Nephron progenitor cell (in vitro differentiated cells): ENCODE data around the gene PWP2.
"Not testable (repeated sequence)": the region's sequence is repeated elsewhere in the genome, so short reads cannot be mapped to it uniquely, and the experiment has no call there.

Experiments
- DNase-seq: peaks from one replicate; pipeline ENCODE4 v3.0.0; 2021
- H3K27ac Mint-ChIP-seq: 2 replicates; pipeline ENCODE4 v1.8.0; 2021; ENCODE audit warnings: mild to moderate bottlenecking, moderate library complexity, mixed read lengths
- H3K27me3 Mint-ChIP-seq: 2 replicates; pipeline ENCODE4 v1.8.0; 2021; ENCODE audit warnings: mild to moderate bottlenecking, low read depth, mixed read lengths; ENCODE audit not compliant: poor library complexity
- H3K36me3 Mint-ChIP-seq: 2 replicates; pipeline ENCODE4 v1.8.0; 2021; ENCODE audit warnings: low read depth, mixed read lengths
- H3K4me1 Mint-ChIP-seq: 2 replicates; pipeline ENCODE4 v1.8.0; 2021; ENCODE audit warnings: mixed read lengths
- H3K4me3 Mint-ChIP-seq: 2 replicates; pipeline ENCODE4 v1.8.0; 2021; ENCODE audit warnings: mild to moderate bottlenecking, moderate library complexity, mixed read lengths
- H3K9me3 Mint-ChIP-seq: 2 replicates; pipeline ENCODE4 v1.8.0; 2021; ENCODE audit warnings: mild to moderate bottlenecking, moderate library complexity, mixed read lengths
- CTCF ChIP-seq: fragments of 200-600 bp; sonication (generic); IDR thresholded peaks from 2 replicates; pipeline ENCODE4 v1.5.0; 2021; ENCODE audit warnings: antibody characterized with exemption

The PWP2 gene

DNA sequence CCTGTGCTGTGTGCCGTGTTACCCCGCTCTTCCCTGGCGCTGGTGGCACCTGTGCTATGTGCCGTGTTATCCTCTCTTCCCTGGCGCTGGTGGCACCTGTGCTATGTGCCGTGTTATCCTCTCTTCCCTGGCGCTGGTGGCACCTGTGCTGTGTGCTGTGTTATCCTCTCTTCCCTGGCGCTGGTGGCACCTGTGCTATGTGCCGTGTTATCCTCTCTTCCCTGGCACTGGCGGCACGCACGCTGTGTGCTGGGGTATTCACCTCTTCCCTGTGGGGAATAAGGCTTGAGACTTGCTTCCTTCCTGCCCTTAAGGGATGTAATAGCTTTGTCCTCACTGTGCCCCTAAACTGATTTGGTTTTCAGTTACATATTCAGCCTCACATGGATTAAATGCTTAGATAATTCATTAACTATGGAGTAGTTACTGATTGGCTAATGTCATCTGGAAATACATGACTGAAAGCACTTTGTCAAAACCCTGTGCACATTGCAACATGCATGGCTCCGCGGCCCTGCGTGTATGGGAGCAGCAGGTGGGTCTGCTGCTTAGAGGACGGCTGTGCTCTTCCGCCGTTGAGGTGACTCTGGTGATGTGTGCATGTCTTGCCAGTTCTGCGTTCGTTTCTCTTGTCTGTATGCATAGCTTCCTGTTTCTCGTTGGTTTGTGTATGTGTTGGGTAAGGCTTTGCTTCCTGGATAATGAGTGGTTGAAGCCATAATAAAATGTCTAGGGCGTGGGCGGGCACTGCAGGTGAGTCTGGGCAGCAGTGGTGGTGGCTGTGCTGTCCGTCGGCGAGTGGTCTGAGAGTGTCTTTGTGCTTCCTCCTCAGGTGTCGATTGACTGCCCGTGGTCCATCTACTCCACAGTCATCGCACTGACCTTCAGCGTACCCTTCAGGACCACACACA lies 17.9 kb upstream of the PWP2 start:
- no peak for TF ChIP-seq CTCF
- Mint-ChIP-seq H3K27me3 (peaks cover 3% of the 10 kb centered on the region), H3K9me3 (no peaks in the 10 kb centered on the region), H3K27ac (no peak overlapping the region), H3K4me1 (no peaks in the 10 kb centered on the region), H3K4me3 (no peak overlapping the region), H3K36me3 (peaks cover 39% of the 10 kb centered on the region)
- DNase-seq = no peak

DNA sequence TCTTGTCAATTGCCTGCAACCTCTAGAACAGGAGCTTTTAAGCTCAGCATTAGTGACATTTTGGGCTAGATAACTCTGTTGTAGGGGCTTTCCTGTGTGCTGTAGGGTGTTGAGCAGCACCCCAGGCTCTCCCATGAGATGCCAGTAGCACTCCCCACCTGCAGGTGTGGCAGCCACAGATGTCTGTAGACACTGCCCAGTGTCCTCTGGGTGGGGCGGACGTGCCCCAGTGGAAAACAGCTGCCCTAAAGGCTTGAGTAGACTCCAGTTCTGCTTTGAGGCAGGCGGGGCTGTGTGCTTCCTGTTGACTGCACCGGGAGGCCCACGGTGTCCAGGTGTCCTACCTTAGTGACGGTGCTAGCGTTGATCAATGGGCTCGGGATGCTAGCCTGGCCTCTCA lies 16.9 kb upstream of the PWP2 start:
- DNase-seq = no peak
- Mint-ChIP-seq H3K4me3 (no peak overlapping the region), H3K36me3 (peaks cover 38% of the 10 kb centered on the region), H3K27me3 (peaks cover 3% of the 10 kb centered on the region), H3K4me1 (no peaks in the 10 kb centered on the region), H3K9me3 (no peaks in the 10 kb centered on the region), H3K27ac (no peak overlapping the region)
- no peak for TF ChIP-seq CTCF

DNA sequence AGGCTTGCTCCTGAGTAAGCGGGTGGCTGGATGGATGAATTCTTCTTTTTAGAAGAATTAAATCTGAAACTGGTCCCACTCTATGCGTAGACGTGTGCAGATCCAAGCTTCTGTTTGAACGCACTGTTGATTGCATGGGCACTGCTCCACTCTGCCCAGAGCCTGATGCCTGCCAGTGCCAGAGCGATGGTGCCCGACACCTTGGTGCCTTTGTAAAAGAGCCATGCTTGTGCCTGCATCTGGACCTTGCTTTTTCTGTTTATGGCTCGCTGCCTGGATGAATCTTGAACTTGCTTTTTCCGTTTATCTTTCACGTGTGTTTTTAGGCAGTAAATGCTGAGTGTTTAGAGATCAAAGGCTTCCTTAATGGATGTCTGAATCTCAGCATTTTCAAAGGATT lies 15.0 kb upstream of the PWP2 start:
- H3K27ac Mint-ChIP-seq = no peak overlapping the region
- no peaks in the 10 kb centered on the region for H3K9me3 Mint-ChIP-seq
- H3K4me3 Mint-ChIP-seq = no peak overlapping the region
- no peaks in the 10 kb centered on the region for H3K4me1 Mint-ChIP-seq
- DNase-seq = no peak
- peaks cover 3% of the 10 kb centered on the region for H3K27me3 Mint-ChIP-seq
- H3K36me3 Mint-ChIP-seq = peaks cover 38% of the 10 kb centered on the region
- TF ChIP-seq CTCF = no peak

- no peak for TF ChIP-seq CTCF
- H3K27ac Mint-ChIP-seq = no peak overlapping the region
- peaks cover 2% of the 10 kb centered on the region for H3K27me3 Mint-ChIP-seq
- no peaks in the 10 kb centered on the region for H3K4me1 Mint-ChIP-seq
- no peak overlapping the region for H3K4me3 Mint-ChIP-seq
- H3K9me3 Mint-ChIP-seq = no peaks in the 10 kb centered on the region
- H3K36me3 Mint-ChIP-seq = peaks cover 27% of the 10 kb centered on the region
- DNase-seq = no peak
These were observed 13.4 kb upstream of the PWP2 start for GRCh38 chr21:44093761-44094160.

- Mint-ChIP-seq H3K27me3 (no peaks in the 10 kb centered on the region), H3K4me1 (no peaks in the 10 kb centered on the region), H3K9me3 (no peaks in the 10 kb centered on the region), H3K4me3 (no peak overlapping the region), H3K27ac (no peak overlapping the region), H3K36me3 (peaks cover 16% of the 10 kb centered on the region)
- DNase-seq = no peak
- no peak for TF ChIP-seq CTCF
These were observed 12.4 kb upstream of the PWP2 start for GRCh38 chr21:44094832-44095231.

DNA sequence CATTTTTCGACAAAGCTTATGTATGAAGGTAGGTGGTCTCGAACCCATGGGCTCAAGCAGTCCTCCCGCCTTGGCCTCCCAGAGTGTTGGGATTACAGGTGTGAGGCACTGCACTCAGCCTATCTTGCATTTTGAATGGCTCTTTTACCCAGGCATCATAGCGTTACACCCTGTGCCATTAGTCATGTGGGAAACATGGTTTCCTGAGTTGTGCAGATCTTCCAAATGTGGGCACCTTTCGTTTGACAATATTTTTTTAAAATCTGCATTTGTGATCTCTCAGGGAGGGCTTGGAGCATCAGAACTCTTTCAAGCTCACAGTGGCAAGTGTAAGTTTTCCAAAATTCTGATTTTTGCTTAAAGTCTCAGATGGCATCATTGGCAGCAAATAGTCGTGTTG lies 8.7 kb upstream of the PWP2 start:
- H3K4me3 Mint-ChIP-seq, DNase-seq, H3K27ac Mint-ChIP-seq, H3K9me3 Mint-ChIP-seq, H3K27me3 Mint-ChIP-seq, H3K4me1 Mint-ChIP-seq: not testable (repeated sequence)
- H3K36me3 Mint-ChIP-seq = peaks cover 10% of the 10 kb centered on the region

DNA sequence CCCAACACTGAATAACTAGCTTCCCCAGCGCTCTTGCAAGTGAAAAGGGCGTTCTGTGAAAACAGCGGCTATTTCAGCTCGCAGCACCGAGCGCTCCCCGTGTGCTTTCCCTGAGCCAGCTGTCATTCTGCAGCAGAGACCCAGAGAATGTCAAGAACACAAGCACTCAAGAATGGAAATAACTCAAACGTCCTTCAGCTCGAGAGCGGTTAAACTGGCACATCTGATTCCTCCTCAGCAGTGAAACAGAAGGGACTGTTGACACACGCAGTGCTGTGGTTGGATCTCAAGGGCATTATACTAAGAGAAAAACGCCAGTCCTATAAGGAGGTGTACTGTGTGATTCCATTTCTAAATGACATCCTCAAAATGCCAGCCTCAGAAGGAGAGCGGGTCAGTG lies 8.2 kb upstream of the PWP2 start:
- not testable (repeated sequence) for H3K27me3 Mint-ChIP-seq, DNase-seq, H3K9me3 Mint-ChIP-seq, H3K4me1 Mint-ChIP-seq, H3K36me3 Mint-ChIP-seq, H3K4me3 Mint-ChIP-seq, H3K27ac Mint-ChIP-seq

- H3K9me3 Mint-ChIP-seq, H3K36me3 Mint-ChIP-seq, H3K4me3 Mint-ChIP-seq, H3K27me3 Mint-ChIP-seq, DNase-seq, H3K27ac Mint-ChIP-seq, H3K4me1 Mint-ChIP-seq: not testable (repeated sequence)
These were observed 390 bp downstream of the PWP2 start for GRCh38 chr21:44107589-44107988.

DNA sequence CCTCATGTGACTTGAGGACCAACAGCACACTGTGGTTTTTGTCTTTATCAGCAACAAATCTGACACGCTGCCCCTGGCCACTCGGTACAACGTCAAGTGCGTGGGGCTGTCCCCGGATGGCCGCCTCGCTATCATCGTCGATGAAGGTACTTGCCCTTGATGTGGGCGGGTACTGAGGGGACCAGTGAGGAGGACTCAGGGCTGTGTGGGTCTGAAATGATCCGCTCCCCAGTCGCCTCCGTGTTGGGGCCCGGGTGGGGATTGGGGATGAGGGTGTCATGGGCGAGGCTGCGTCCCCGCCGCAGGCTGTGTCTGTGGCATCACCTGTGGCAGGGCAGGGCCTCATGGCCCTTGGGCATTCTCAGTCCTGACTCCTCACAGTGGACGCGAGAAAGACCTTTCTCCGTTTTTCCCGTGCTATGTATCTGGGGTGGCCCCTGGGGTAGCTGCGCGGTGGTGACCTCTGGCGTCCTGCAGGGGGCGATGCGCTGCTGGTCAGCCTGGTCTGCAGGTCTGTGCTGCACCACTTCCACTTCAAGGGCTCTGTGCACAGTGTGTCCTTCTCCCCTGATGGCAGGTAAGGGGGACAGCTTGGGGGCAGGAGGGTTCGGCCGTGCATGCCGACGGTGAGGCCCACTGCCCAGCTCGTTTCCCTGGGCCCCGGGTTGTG lies 6.6 kb downstream of the PWP2 start:
- not testable (repeated sequence) for DNase-seq, H3K27ac Mint-ChIP-seq, H3K36me3 Mint-ChIP-seq

More for the DNA sequence above, 6.6 kb downstream of the PWP2 start:
- not testable (repeated sequence) for H3K9me3 Mint-ChIP-seq, H3K27me3 Mint-ChIP-seq, H3K4me1 Mint-ChIP-seq, H3K4me3 Mint-ChIP-seq
